ENCODE data around the gene GSE1. TPM values are rescaled to one million over a fixed set of nuclear protein-coding genes. Genes with fewer than 3 reads are reported as not detected.

The GSE1 gene
- polyA plus RNA-seq, 1 donor (not counting 4 experiments of a cell fraction or from before 2014, with no cell fraction given) = 5.0 TPM

DNA sequence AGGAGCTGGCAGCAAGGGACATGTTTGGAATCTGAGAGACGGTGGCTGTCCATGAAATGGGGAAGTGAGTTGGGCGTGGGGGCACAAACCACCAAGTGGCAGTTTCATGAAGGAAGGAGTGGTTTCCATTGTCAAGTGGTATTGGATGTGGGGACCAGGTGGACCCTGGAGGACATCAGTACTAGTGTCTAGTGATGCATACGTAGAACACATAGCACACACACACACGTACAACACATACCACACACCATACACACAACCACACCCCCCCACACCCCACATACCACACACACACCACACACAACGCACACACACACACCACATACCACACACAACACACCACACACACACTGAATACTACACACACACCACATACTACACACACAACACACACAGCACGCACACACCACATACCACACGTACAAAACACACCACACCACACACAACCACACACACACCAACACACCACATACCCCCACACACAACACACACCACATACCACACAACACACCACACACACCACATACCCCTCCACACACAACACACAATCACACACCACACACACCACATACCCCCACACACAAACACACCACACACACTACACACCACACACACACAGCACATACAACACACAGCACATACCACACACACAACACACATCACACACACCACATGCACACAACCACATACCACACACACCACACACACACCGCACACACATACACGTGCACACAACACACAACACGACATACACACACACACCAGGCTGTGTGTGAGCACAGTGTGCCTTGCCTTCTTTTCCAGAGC is 41.1 kb upstream of the GSE1 start:
- Histone ChIP-seq H3K4me1 (ENCODE audit: control insufficient read depth, extremely low read depth, insufficient read depth, low read length) (no peaks in the 10 kb centered on the region), H3K9me3 (ENCODE audit: control insufficient read depth, low read depth, low read length) (no peaks in the 10 kb centered on the region), H3K36me3 (ENCODE audit: control insufficient read depth in 2 of 2, extremely low read depth in 1 of 2, insufficient read depth in 2 of 2, low read length in 2 of 2) (no peaks in the 10 kb centered on the region), H3K27ac (ENCODE audit: control insufficient read depth, insufficient read depth, low read length) (no peak overlapping the region), H3K4me2 (ENCODE audit: control insufficient read depth, extremely low read depth, insufficient read depth, low read depth, low read length) (no peak overlapping the region), H3K4me3 (ENCODE audit: control insufficient read depth in 2 of 3, extremely low read depth in 1 of 3, insufficient read depth in 2 of 3, low read depth in 1 of 3, low read length in 3 of 3) (no peak overlapping the region), H3K27me3 (ENCODE audit: control insufficient read depth, extremely low read depth, insufficient read depth, low read length) (peaks cover 6% of the 10 kb centered on the region), H4K20me1 (ENCODE audit: control insufficient read depth, extremely low read depth, insufficient read depth, low read length) (peaks cover 6% of the 10 kb centered on the region), H3K79me2 (ENCODE audit: control insufficient read depth, insufficient read depth, low read length) (no peaks in the 10 kb centered on the region), H3K9ac (ENCODE audit: control insufficient read depth, extremely low read depth, insufficient read depth, low read length) (no peak overlapping the region), H2AFZ (ENCODE audit: control insufficient read depth, low read length) (no peak overlapping the region), H3K9me1 (ENCODE audit: control insufficient read depth, extremely low read depth, insufficient read depth, low read length) (no peaks in the 10 kb centered on the region)
- FAIRE-seq (no peak), DNase-seq (ENCODE audit: low read depth, low spot score) (no peak)
- TF ChIP-seq EZH2 (IDR thresholded peaks at IDR 0.05; ENCODE audit: low read length) = no peak
- dilution Hi-C loops (cut with MboI; ENCODE audit: extremely low pct_ligation_motif_present, low sequenced_read_pairs) = no loop called here

DNA sequence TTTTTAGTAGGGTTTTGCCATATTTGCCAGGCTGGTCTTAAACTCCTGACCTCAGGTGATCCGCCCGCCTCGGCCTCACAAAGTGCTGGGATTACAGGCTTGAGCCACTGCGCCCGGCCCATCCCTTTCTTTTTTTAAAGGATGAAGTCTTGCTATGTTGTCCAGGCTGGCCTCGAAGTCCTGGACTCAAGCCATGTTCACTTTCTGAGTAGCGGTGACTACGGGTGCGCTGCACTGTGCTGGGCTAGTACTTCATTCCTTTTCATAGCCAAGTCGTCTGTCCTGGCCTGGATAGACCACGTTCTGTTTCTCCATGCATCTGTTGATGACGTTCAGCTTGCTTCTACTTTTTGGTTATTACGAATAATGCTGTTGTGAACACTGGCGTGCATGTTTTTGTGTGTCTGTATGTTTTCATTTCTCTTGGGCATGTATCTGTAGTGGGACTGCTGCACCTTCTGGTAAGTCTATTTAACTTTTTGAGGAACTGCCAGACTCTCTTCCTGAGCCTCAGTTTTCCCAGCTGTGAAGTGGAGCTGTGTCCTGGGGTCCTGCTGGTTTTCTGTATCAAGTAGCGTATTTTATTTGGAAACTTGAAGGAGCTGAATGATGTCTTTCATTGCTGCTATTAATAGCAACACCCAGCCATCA is 40.0 kb upstream of the GSE1 start:
- TF ChIP-seq, protein P1, sequence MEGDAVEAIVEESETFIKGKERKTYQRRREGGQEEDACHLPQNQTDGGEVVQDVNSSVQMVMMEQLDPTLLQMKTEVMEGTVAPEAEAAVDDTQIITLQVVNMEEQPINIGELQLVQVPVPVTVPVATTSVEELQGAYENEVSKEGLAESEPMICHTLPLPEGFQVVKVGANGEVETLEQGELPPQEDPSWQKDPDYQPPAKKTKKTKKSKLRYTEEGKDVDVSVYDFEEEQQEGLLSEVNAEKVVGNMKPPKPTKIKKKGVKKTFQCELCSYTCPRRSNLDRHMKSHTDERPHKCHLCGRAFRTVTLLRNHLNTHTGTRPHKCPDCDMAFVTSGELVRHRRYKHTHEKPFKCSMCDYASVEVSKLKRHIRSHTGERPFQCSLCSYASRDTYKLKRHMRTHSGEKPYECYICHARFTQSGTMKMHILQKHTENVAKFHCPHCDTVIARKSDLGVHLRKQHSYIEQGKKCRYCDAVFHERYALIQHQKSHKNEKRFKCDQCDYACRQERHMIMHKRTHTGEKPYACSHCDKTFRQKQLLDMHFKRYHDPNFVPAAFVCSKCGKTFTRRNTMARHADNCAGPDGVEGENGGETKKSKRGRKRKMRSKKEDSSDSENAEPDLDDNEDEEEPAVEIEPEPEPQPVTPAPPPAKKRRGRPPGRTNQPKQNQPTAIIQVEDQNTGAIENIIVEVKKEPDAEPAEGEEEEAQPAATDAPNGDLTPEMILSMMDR (optimal IDR thresholded peaks at IDR 0.05 in 1 of 3, IDR thresholded peaks at IDR 0.05 in 1 of 3, conservative IDR thresholded peaks at IDR 0.05 in 1 of 3; ENCODE audit: extremely low read depth in 1 of 3, insufficient read depth in 2 of 3, low read length in 3 of 3) = no peak
- no peak for TF ChIP-seq EZH2 (IDR thresholded peaks at IDR 0.05; ENCODE audit: low read length)
- Histone ChIP-seq H3K9ac (ENCODE audit: control insufficient read depth, extremely low read depth, insufficient read depth, low read length) (no peak overlapping the region), H3K9me1 (ENCODE audit: control insufficient read depth, extremely low read depth, insufficient read depth, low read length) (no peaks in the 10 kb centered on the region), H2AFZ (ENCODE audit: control insufficient read depth, low read length) (no peak overlapping the region), H3K36me3 (ENCODE audit: control insufficient read depth in 2 of 2, extremely low read depth in 1 of 2, insufficient read depth in 2 of 2, low read length in 2 of 2) (no peaks in the 10 kb centered on the region), H4K20me1 (ENCODE audit: control insufficient read depth, extremely low read depth, insufficient read depth, low read length) (peaks cover 5% of the 10 kb centered on the region), H3K4me2 (ENCODE audit: control insufficient read depth, extremely low read depth, insufficient read depth, low read depth, low read length) (no peak overlapping the region), H3K27me3 (ENCODE audit: control insufficient read depth, extremely low read depth, insufficient read depth, low read length) (peaks cover 6% of the 10 kb centered on the region), H3K4me3 (ENCODE audit: control insufficient read depth in 2 of 3, extremely low read depth in 1 of 3, insufficient read depth in 2 of 3, low read depth in 1 of 3, low read length in 3 of 3) (no peak overlapping the region), H3K4me1 (ENCODE audit: control insufficient read depth, extremely low read depth, insufficient read depth, low read length) (no peaks in the 10 kb centered on the region), H3K79me2 (ENCODE audit: control insufficient read depth, insufficient read depth, low read length) (no peaks in the 10 kb centered on the region), H3K27ac (ENCODE audit: control insufficient read depth, insufficient read depth, low read length) (no peak overlapping the region), H3K9me3 (ENCODE audit: control insufficient read depth, low read depth, low read length) (no peaks in the 10 kb centered on the region)
- no peak for FAIRE-seq
- dilution Hi-C loops (cut with MboI; ENCODE audit: extremely low pct_ligation_motif_present, low sequenced_read_pairs) = no loop called here
- no peak for DNase-seq (ENCODE audit: low read depth, low spot score)

Measured in keratinocyte (primary cell).